ENCODE measurements around the gene SSRP1. TPM values are rescaled to one million over a fixed set of nuclear protein-coding genes. Genes with fewer than 3 reads are reported as not detected.
A peak's percentile ranks its signal among the peaks of the same experiment; 100 is the strongest.

Gene SSRP1
- total and polyA plus RNA-seq, 2 of the 13 experiments (the other 11 are each of a cell fraction or from before 2014, with no cell fraction given) = 93.6 to 129 TPM

- TF ChIP-seq, protein P1, sequence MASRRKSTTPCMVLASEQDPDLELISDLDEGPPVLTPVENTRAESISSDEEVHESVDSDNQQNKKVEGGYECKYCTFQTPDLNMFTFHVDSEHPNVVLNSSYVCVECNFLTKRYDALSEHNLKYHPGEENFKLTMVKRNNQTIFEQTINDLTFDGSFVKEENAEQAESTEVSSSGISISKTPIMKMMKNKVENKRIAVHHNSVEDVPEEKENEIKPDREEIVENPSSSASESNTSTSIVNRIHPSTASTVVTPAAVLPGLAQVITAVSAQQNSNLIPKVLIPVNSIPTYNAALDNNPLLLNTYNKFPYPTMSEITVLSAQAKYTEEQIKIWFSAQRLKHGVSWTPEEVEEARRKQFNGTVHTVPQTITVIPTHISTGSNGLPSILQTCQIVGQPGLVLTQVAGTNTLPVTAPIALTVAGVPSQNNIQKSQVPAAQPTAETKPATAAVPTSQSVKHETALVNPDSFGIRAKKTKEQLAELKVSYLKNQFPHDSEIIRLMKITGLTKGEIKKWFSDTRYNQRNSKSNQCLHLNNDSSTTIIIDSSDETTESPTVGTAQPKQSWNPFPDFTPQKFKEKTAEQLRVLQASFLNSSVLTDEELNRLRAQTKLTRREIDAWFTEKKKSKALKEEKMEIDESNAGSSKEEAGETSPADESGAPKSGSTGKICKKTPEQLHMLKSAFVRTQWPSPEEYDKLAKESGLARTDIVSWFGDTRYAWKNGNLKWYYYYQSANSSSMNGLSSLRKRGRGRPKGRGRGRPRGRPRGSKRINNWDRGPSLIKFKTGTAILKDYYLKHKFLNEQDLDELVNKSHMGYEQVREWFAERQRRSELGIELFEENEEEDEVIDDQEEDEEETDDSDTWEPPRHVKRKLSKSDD (CRISPR knock-in tag; IDR thresholded peaks at IDR 0.05; ENCODE audit: low read depth) = no peak
- TF ChIP-seq, protein P2, sequence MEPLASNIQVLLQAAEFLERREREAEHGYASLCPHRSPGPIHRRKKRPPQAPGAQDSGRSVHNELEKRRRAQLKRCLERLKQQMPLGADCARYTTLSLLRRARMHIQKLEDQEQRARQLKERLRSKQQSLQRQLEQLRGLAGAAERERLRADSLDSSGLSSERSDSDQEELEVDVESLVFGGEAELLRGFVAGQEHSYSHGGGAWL (CRISPR knock-in tag; IDR thresholded peaks at IDR 0.05) = no peak
- 0 out of 2 replicates have a peak, but pooled peaks have one; percentile 15 for TF ChIP-seq FOSL2 (CRISPR knock-in tag; IDR thresholded peaks at IDR 0.05)
- peak; percentile 41 for TF ChIP-seq RBM39 (IDR thresholded peaks at IDR 0.05; ENCODE audit: low read depth, low read length, poor library complexity, severe bottlenecking)
- TF ChIP-seq ZNF264 (CRISPR knock-in tag; IDR thresholded peaks at IDR 0.05) = no peak
- TF ChIP-seq, protein P3, sequence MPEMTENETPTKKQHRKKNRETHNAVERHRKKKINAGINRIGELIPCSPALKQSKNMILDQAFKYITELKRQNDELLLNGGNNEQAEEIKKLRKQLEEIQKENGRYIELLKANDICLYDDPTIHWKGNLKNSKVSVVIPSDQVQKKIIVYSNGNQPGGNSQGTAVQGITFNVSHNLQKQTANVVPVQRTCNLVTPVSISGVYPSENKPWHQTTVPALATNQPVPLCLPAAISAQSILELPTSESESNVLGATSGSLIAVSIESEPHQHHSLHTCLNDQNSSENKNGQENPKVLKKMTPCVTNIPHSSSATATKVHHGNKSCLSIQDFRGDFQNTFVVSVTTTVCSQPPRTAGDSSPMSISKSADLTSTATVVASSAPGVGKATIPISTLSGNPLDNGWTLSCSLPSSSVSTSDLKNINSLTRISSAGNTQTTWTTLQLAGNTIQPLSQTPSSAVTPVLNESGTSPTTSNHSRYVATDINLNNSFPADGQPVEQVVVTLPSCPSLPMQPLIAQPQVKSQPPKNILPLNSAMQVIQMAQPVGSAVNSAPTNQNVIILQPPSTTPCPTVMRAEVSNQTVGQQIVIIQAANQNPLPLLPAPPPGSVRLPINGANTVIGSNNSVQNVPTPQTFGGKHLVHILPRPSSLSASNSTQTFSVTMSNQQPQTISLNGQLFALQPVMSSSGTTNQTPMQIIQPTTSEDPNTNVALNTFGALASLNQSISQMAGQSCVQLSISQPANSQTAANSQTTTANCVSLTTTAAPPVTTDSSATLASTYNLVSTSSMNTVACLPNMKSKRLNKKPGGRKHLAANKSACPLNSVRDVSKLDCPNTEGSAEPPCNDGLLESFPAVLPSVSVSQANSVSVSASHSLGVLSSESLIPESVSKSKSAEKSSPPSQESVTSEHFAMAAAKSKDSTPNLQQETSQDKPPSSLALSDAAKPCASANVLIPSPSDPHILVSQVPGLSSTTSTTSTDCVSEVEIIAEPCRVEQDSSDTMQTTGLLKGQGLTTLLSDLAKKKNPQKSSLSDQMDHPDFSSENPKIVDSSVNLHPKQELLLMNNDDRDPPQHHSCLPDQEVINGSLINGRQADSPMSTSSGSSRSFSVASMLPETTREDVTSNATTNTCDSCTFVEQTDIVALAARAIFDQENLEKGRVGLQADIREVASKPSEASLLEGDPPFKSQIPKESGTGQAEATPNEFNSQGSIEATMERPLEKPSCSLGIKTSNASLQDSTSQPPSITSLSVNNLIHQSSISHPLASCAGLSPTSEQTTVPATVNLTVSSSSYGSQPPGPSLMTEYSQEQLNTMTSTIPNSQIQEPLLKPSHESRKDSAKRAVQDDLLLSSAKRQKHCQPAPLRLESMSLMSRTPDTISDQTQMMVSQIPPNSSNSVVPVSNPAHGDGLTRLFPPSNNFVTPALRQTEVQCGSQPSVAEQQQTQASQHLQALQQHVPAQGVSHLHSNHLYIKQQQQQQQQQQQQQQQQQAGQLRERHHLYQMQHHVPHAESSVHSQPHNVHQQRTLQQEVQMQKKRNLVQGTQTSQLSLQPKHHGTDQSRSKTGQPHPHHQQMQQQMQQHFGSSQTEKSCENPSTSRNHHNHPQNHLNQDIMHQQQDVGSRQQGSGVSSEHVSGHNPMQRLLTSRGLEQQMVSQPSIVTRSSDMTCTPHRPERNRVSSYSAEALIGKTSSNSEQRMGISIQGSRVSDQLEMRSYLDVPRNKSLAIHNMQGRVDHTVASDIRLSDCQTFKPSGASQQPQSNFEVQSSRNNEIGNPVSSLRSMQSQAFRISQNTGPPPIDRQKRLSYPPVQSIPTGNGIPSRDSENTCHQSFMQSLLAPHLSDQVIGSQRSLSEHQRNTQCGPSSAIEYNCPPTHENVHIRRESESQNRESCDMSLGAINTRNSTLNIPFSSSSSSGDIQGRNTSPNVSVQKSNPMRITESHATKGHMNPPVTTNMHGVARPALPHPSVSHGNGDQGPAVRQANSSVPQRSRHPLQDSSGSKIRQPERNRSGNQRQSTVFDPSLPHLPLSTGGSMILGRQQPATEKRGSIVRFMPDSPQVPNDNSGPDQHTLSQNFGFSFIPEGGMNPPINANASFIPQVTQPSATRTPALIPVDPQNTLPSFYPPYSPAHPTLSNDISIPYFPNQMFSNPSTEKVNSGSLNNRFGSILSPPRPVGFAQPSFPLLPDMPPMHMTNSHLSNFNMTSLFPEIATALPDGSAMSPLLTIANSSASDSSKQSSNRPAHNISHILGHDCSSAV (CRISPR knock-in tag; IDR thresholded peaks at IDR 0.05; ENCODE audit: borderline replicate concordance) = no peak
- no peak for TF ChIP-seq RNF2 (conservative IDR thresholded peaks at IDR 0.05; ENCODE audit: low read depth)
- peak; percentile 71 for TF ChIP-seq RARA (CRISPR knock-in tag; IDR thresholded peaks at IDR 0.05)
Measured at GRCh38 chr11:57349491-57350274, 14.0 kb upstream of the SSRP1 start (continued).

Data from HepG2 (cell line).